OCI-LY7 (cell line): ENCODE results near the gene SPATA2.
A peak's percentile ranks its signal among the peaks of the same experiment; 100 is the strongest.

ENCODE experiments used
- EZH2phosphoT487 ChIP-seq: fragments of 200-600 bp; sonication (generic); IDR thresholded peaks from 2 replicates; pipeline ENCODE4 v1.6.1; 2018; ENCODE audit warnings: low read depth, borderline replicate concordance, mild to moderate bottlenecking, mixed run types, antibody characterized with exemption, low read length, moderate library complexity, mixed read lengths
- TF ChIP-seq, protein P1 (sequence below): fragments of 200-600 bp; sonication (generic); conservative IDR thresholded peaks from 2 replicates; pipeline ENCODE4 v1.5.1; 2014; ENCODE audit warnings: mild to moderate bottlenecking, antibody characterized with exemption, low read length, moderate library complexity, mixed read lengths

- TF ChIP-seq, protein P1, sequence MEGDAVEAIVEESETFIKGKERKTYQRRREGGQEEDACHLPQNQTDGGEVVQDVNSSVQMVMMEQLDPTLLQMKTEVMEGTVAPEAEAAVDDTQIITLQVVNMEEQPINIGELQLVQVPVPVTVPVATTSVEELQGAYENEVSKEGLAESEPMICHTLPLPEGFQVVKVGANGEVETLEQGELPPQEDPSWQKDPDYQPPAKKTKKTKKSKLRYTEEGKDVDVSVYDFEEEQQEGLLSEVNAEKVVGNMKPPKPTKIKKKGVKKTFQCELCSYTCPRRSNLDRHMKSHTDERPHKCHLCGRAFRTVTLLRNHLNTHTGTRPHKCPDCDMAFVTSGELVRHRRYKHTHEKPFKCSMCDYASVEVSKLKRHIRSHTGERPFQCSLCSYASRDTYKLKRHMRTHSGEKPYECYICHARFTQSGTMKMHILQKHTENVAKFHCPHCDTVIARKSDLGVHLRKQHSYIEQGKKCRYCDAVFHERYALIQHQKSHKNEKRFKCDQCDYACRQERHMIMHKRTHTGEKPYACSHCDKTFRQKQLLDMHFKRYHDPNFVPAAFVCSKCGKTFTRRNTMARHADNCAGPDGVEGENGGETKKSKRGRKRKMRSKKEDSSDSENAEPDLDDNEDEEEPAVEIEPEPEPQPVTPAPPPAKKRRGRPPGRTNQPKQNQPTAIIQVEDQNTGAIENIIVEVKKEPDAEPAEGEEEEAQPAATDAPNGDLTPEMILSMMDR: peak; percentile 97
- TF ChIP-seq EZH2phosphoT487: no peak
Observed at GRCh38 chr20:49928411-49929141, 13.2 kb upstream of the SPATA2 start.
